ENCODE results near the gene HSPA1B.

GRCh38 chr6:31878222-31878621, 50.7 kb downstream of the HSPA1B start:
- TF ChIP-seq TAF1 (IDR thresholded peaks at IDR 0.05; ENCODE audit: borderline replicate concordance, low read depth, low read length) (no peak), RXRA (IDR thresholded peaks at IDR 0.05; ENCODE audit: borderline replicate concordance, low read depth) (no peak), CTCF (IDR thresholded peaks at IDR 0.05) (no peak)
